HG03571 (cell line): Measurements from ENCODE around the gene DISP2.

Source experiments
- ATAC-seq: cut with Tn5 transposase; IDR thresholded peaks from one replicate; pipeline ENCODE4 v1.9.1; 2021; ENCODE audit not compliant: unreplicated experiment

The DISP2 gene

GRCh38 chr15:40357723-40358470 lies at the start of gene DISP2:
Gene DISP2, plus strand, starts transcription at chr15:40358219. Its CDS starts 103 bp downstream, at chr15:40358322.
- peak; percentile 68 for ATAC-seq

GRCh38 chr15:40309344-40309862 lies 48.6 kb upstream of the DISP2 start:
- no peak for ATAC-seq

- no peak for ATAC-seq
These were observed 47.7 kb upstream of the DISP2 start for GRCh38 chr15:40310001-40310959.

- no peak for ATAC-seq
These were observed 47.0 kb upstream of the DISP2 start for GRCh38 chr15:40310993-40311392.

GRCh38 chr15:40312370-40313158 lies 45.5 kb upstream of the DISP2 start:
- no peak for ATAC-seq

GRCh38 chr15:40313531-40314398 lies 44.3 kb upstream of the DISP2 start:
- no peak for ATAC-seq

- no peak for ATAC-seq
These were observed 43.2 kb upstream of the DISP2 start for GRCh38 chr15:40314723-40315276.

GRCh38 chr15:40316931-40317330 lies 41.1 kb upstream of the DISP2 start:
- no peak for ATAC-seq

GRCh38 chr15:40317580-40317979 lies 40.4 kb upstream of the DISP2 start:
- ATAC-seq = no peak

GRCh38 chr15:40320409-40320808 lies 37.6 kb upstream of the DISP2 start:
- ATAC-seq = no peak

- ATAC-seq = no peak
These were observed 37.1 kb upstream of the DISP2 start for GRCh38 chr15:40320931-40321371.

GRCh38 chr15:40322531-40323238 lies 35.3 kb upstream of the DISP2 start:
- ATAC-seq = no peak

- ATAC-seq = peak; percentile 87
These were observed 34.6 kb upstream of the DISP2 start, which contains the start of gene INAFM2 for GRCh38 chr15:40323239-40323952. Gene INAFM2, plus strand, starts transcription at chr15:40323692. Its CDS starts 364 bp downstream, at chr15:40324056.

- ATAC-seq = peak; percentile 9
These were observed 33.8 kb upstream of the DISP2 start for GRCh38 chr15:40323953-40324937.

- ATAC-seq = no peak
These were observed 32.8 kb upstream of the DISP2 start for GRCh38 chr15:40325188-40325587.

- ATAC-seq = no peak
These were observed 32.3 kb upstream of the DISP2 start for GRCh38 chr15:40325700-40326099.

GRCh38 chr15:40327457-40327856 lies 30.6 kb upstream of the DISP2 start:
- ATAC-seq = no peak
